Esophagus (tissue), 2 donors: ENCODE data around the gene GRB10. TPM values are rescaled to one million over a fixed set of nuclear protein-coding genes. Genes with fewer than 3 reads are reported as not detected.
"Not testable (repeated sequence)": the region's sequence is repeated elsewhere in the genome, so short reads cannot be mapped to it uniquely, and the experiment has no call there.

Experiments used
- H3K27ac ChIP-seq, 2 donors: one replicate each; pipeline ENCODE4 v1.5.1; 2013; ENCODE audit warnings: low read depth in 2 of 2, mild to moderate bottlenecking in 2 of 2, inconsistent platforms in 1 of 2, low read length in 1 of 2, moderate library complexity in 1 of 2
- H3K27me3 ChIP-seq, 2 donors: one replicate each; pipeline ENCODE4 v1.6.1; 2013; ENCODE audit warnings: low read length in 2 of 2, control low read depth in 1 of 2, mild to moderate bottlenecking in 1 of 2; ENCODE audit not compliant: insufficient read depth in 2 of 2, control insufficient read depth in 1 of 2
- H3K36me3 ChIP-seq, 2 donors: one replicate each; pipeline ENCODE4 v1.6.1; 2013; ENCODE audit warnings: low read length in 1 of 2; ENCODE audit not compliant: control insufficient read depth in 2 of 2, insufficient read depth in 2 of 2
- H3K4me1 ChIP-seq, 2 donors: one replicate each; pipeline ENCODE4 v1.6.1; 2013; ENCODE audit warnings: low read length in 1 of 2; ENCODE audit not compliant: control insufficient read depth in 2 of 2, insufficient read depth in 2 of 2
- H3K4me3 ChIP-seq, 2 donors: one replicate each; pipeline ENCODE4 v1.5.1; 2013; ENCODE audit warnings: low read length in 2 of 2, mild to moderate bottlenecking in 2 of 2, low read depth in 1 of 2, moderate library complexity in 1 of 2
- H3K9me3 ChIP-seq, 2 donors: one replicate each; pipeline ENCODE4 v1.6.1; 2013; ENCODE audit warnings: mild to moderate bottlenecking in 2 of 2, low read depth in 1 of 2, low read length in 1 of 2, moderate library complexity in 1 of 2; ENCODE audit not compliant: control insufficient read depth in 2 of 2, insufficient read depth in 1 of 2
- WGBS, 2 donors: extraction: QIAGEN DNeasy Blood & Tissue Kit; methylation state at CpG; one replicate each; pipeline ENCODE4 v1.1.7; 2013; 5-methylcytosine and 5-hydroxymethylcytosine counted together
- polyA plus RNA-seq, 2 donors: library from polyadenylated mRNA; stranded (reverse); fragments of 200-250 nt; gene quantifications; one replicate each; pipeline ENCODE4 v1.2.3, GENCODE V29; 2013
- donor health status: healthy with polysubstance abuse.
- donor health status: Bipolar disorder and iron deficiency.

The GRB10 gene
- polyA plus RNA-seq, 2 donors = 4.0 to 5.0 TPM

GRCh38 chr7:50783303-50783702 lies 607 bp upstream of the GRB10 start:
- WGBS, 2 donors = 61 to 64% methylated on average over 7 of the region's 7 CpGs
- H3K4me1 ChIP-seq = peaks cover 2 to 9% of the 10 kb centered on the region in 2 donors
- no peaks in the 10 kb centered on the region for H3K36me3 ChIP-seq
- no peak overlapping the region for H3K4me3 ChIP-seq
- H3K27me3 ChIP-seq = no peaks in the 10 kb centered on the region
- H3K9me3 ChIP-seq = peaks cover 1 to 8% of the 10 kb centered on the region in 2 donors
- H3K27ac ChIP-seq = no peak overlapping the region

GRCh38 chr7:50781381-50782293 lies 1.1 kb downstream of the GRB10 start:
- 43 to 52% methylated on average over 49 of the region's 49 CpGs for WGBS, 2 donors
- no peaks in the 10 kb centered on the region for H3K36me3 ChIP-seq
- no peaks in the 10 kb centered on the region for H3K9me3 ChIP-seq
- peaks cover 2 to 9% of the 10 kb centered on the region in 2 donors for H3K4me1 ChIP-seq
- H3K27ac ChIP-seq = no peak overlapping the region
- peak overlapping the region in 1 of 2 donors; percentile 47 for H3K4me3 ChIP-seq
- H3K27me3 ChIP-seq = no peaks in the 10 kb centered on the region

GRCh38 chr7:50780436-50780835 lies 2.3 kb downstream of the GRB10 start:
- H3K4me1 ChIP-seq = peaks cover 2 to 13% of the 10 kb centered on the region in 2 donors
- no peak overlapping the region for H3K27ac ChIP-seq
- 87 to 94% methylated on average over 3 of the region's 3 CpGs for WGBS, 2 donors
- no peaks in the 10 kb centered on the region for H3K9me3 ChIP-seq
- no peaks in the 10 kb centered on the region for H3K27me3 ChIP-seq
- no peaks in the 10 kb centered on the region for H3K36me3 ChIP-seq
- no peak overlapping the region for H3K4me3 ChIP-seq

GRCh38 chr7:50779427-50779826 lies 3.3 kb downstream of the GRB10 start:
- Histone ChIP-seq H3K36me3 (no peaks in the 10 kb centered on the region), H3K4me1 (peaks cover 4 to 16% of the 10 kb centered on the region in 2 donors), H3K9me3 (no peaks in the 10 kb centered on the region), H3K4me3 (no peak overlapping the region), H3K27ac (no peak overlapping the region), H3K27me3 (no peaks in the 10 kb centered on the region)
- WGBS, 2 donors = 83 to 89% methylated on average over 3 of the region's 3 CpGs

- Histone ChIP-seq H3K9me3 (no peaks in the 10 kb centered on the region), H3K4me3 (no peak overlapping the region), H3K36me3 (no peaks in the 10 kb centered on the region), H3K4me1 (peaks cover 4 to 16% of the 10 kb centered on the region in 2 donors), H3K27ac (no peak overlapping the region), H3K27me3 (no peaks in the 10 kb centered on the region)
Observed at GRCh38 chr7:50778189-50778588, 4.5 kb downstream of the GRB10 start.

- Histone ChIP-seq H3K27me3 (no peaks in the 10 kb centered on the region), H3K36me3 (no peaks in the 10 kb centered on the region), H3K4me1 (peaks cover 3 to 7% of the 10 kb centered on the region in 2 donors), H3K27ac (no peak overlapping the region), H3K9me3 (no peaks in the 10 kb centered on the region), H3K4me3 (no peak overlapping the region)
- WGBS, 2 donors = 27 to 51% methylated on average over 1 of the region's 1 CpG
Observed at GRCh38 chr7:50775836-50776235, 6.9 kb downstream of the GRB10 start.

- WGBS, 2 donors = 75 to 88% methylated on average over 3 of the region's 3 CpGs
- peaks cover 3 to 7% of the 10 kb centered on the region in 2 donors for H3K4me1 ChIP-seq
- no peaks in the 10 kb centered on the region for H3K27me3 ChIP-seq
- H3K36me3 ChIP-seq = no peaks in the 10 kb centered on the region
- no peak overlapping the region for H3K4me3 ChIP-seq
- no peak overlapping the region for H3K27ac ChIP-seq
- no peaks in the 10 kb centered on the region for H3K9me3 ChIP-seq
Observed at GRCh38 chr7:50775231-50775630, 7.5 kb downstream of the GRB10 start.

GRCh38 chr7:50774319-50774718 lies 8.4 kb downstream of the GRB10 start:
- H3K36me3 ChIP-seq = no peaks in the 10 kb centered on the region

GRCh38 chr7:50773071-50773470 lies 9.6 kb downstream of the GRB10 start:
- H3K27ac ChIP-seq, H3K4me3 ChIP-seq, H3K4me1 ChIP-seq, H3K36me3 ChIP-seq, H3K27me3 ChIP-seq, H3K9me3 ChIP-seq: not testable (repeated sequence)
- WGBS, 2 donors = 68 to 83% methylated on average over 2 to 3 of the region's 4 CpGs

More at GRCh38 chr7:50774319-50774718, 8.4 kb downstream of the GRB10 start:
- no peak overlapping the region for H3K27ac ChIP-seq
- no peaks in the 10 kb centered on the region for H3K9me3 ChIP-seq
- H3K4me1 ChIP-seq = peaks cover 3 to 7% of the 10 kb centered on the region in 2 donors
- H3K27me3 ChIP-seq = no peaks in the 10 kb centered on the region
- 94 to 100% methylated on average over 1 of the region's 1 CpG for WGBS, 2 donors
- H3K4me3 ChIP-seq = no peak overlapping the region
